GM18519 (cell line): Measurements from ENCODE around the gene FOXO3.

Experiments used
- ATAC-seq: cut with Tn5 transposase; IDR thresholded peaks from one replicate; pipeline ENCODE4 v1.9.1; 2021; ENCODE audit warnings: mild to moderate bottlenecking, moderate library complexity; ENCODE audit not compliant: unreplicated experiment, low FRiP score

The FOXO3 gene

GRCh38 chr6:108574457-108575141 is 13.9 kb downstream of the FOXO3 start:
- no peak for ATAC-seq

GRCh38 chr6:108575905-108576494 is 15.3 kb downstream of the FOXO3 start:
- ATAC-seq: no peak

GRCh38 chr6:108576709-108577108 is 16.0 kb downstream of the FOXO3 start:
- ATAC-seq: no peak

GRCh38 chr6:108578166-108578565 is 17.4 kb downstream of the FOXO3 start:
- no peak for ATAC-seq

- ATAC-seq: no peak
Observed at GRCh38 chr6:108578595-108579327, 18.0 kb downstream of the FOXO3 start.

GRCh38 chr6:108579328-108579721 is 18.6 kb downstream of the FOXO3 start:
- ATAC-seq: no peak

GRCh38 chr6:108580646-108581045 is 19.9 kb downstream of the FOXO3 start:
- no peak for ATAC-seq

- ATAC-seq: no peak
Observed at GRCh38 chr6:108581237-108581931, 20.7 kb downstream of the FOXO3 start.

- no peak for ATAC-seq
Observed at GRCh38 chr6:108581932-108582475, 21.3 kb downstream of the FOXO3 start.

GRCh38 chr6:108582618-108583017 is 21.9 kb downstream of the FOXO3 start:
- no peak for ATAC-seq

- ATAC-seq: no peak
Observed at GRCh38 chr6:108584323-108584722, 23.6 kb downstream of the FOXO3 start.

GRCh38 chr6:108585359-108585758 is 24.6 kb downstream of the FOXO3 start:
- no peak for ATAC-seq

- ATAC-seq: no peak
Observed at GRCh38 chr6:108585921-108586536, 25.3 kb downstream of the FOXO3 start.

GRCh38 chr6:108587258-108588059 is 26.7 kb downstream of the FOXO3 start:
- ATAC-seq: no peak

GRCh38 chr6:108588586-108588985 is 27.9 kb downstream of the FOXO3 start:
- ATAC-seq: no peak

GRCh38 chr6:108589244-108589791 is 28.6 kb downstream of the FOXO3 start:
- ATAC-seq: no peak

- no peak for ATAC-seq
Observed at GRCh38 chr6:108591040-108591816, 30.5 kb downstream of the FOXO3 start.
